Urothelium cell line (cell line): Measurements from ENCODE around the gene ARNT2.

Source experiments
- DNase-seq: peaks from one replicate; pipeline ENCODE4 v3.0.0; 2011; ENCODE audit warnings: low spot score, mixed read lengths
- FAIRE-seq: peaks from 2 replicates; lab custom pipeline; 2011; peaks lifted over from hg19 to GRCh38; lab: Jason Lieb, UNC

ARNT2 gene

DNA sequence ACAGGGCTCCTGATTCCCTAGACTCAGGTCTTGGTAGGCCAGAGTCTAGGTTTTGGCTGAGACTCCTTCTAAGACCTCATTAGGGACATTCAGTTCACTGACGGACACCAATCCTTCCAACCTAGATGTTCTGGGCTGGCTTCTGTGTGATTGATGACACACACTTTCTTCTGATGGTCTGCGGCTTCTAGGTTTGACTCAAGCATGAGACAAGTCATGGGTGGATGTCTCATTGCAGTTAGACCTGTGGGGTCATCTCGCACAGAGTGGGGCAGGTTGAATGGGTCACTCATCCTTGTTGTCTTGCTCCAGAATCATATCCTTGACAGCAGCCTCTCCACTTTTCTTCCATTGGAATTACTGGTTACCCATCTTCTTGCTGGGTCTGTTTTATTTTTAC, 35.8 kb downstream of the ARNT2 start:
- FAIRE-seq (no peak), DNase-seq (no peak)

GRCh38 chr15:80441041-80441440, 36.9 kb downstream of the ARNT2 start:
- FAIRE-seq (no peak), DNase-seq (no peak)

- FAIRE-seq, result no peak
- no peak for DNase-seq
Observed at GRCh38 chr15:80441714-80442113, 37.5 kb downstream of the ARNT2 start.

- DNase-seq, result no peak
- FAIRE-seq, result no peak
Observed at GRCh38 chr15:80442728-80443403, 38.7 kb downstream of the ARNT2 start.

GRCh38 chr15:80444680-80445251, 40.6 kb downstream of the ARNT2 start:
- peak; percentile 99 for FAIRE-seq
- DNase-seq, result no peak

DNA sequence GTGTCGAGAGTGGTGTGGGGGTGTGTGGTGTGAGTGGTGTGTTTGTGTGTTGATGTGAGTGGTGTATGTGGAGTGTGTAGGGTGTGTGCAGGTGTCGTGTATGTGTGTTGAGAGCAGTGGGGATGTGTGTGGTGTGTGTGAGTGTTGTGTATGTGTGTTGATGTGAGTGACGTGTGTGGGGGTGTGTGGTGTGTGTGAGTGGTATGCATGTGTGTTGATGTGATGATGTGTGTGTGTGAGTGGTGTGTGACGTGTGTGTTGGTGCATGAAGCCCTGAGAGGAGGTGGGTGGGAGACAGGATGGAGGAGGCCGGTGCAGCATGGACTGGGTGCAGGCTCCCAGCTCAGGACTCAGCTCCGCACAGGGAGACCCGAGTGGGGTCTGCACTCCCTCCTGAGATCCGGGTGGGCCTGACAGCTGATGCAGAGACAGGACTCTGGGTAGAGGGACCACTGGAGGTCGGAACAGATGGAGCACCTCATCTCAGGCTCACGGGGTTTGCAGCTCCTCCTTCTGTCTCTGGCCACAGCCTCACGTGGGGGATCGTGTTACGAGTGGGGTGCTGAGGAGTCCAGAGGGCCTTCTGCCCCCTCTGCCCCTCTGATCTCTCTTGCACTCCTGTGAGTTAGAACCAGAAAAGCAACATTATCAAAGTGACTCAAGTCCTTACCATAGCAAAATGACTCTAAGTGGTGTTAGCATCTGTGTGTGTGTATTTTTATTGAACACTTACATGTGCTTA, 41.3 kb downstream of the ARNT2 start:
- FAIRE-seq (no peak), DNase-seq (no peak)

DNA sequence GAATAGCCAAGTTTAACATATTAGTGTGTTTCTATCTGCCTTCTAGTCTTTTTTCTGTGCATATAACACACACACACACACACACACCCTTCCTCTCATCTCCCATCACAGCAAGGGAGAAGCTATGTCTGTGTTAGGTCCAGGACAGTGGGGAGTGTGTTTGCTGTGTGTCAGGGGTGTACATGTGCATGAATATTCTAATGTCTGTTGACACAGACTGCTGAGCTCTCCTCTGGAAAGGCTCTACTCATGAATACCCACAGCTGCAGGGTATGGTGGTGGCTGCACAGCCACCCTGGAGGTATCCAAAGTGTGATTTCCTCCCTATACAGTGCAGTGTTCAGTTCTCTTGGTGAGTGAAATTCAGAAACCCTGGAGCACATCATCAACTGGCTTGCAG, 42.9 kb downstream of the ARNT2 start:
- FAIRE-seq (no peak), DNase-seq (no peak)

DNA sequence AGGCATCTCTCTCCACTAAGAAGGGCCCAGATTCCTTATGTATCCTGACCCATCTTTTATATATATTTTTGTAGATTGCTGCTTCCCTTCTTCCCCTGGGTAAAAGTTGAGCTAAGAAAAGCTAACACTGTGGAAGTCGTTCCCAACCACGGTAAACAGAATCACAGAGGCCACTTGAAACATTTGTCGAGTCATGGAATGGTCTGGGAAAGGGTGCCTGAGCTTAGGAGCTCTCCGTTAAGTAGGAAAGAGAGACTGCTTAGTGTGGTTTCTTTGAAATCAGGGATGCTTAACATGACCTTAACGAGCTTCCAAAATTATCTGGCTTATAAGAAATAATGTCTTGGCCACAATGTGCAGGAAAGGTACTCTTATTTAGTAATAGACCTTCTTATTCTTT, 45.6 kb downstream of the ARNT2 start:
- no peak for DNase-seq
- no peak for FAIRE-seq

DNA sequence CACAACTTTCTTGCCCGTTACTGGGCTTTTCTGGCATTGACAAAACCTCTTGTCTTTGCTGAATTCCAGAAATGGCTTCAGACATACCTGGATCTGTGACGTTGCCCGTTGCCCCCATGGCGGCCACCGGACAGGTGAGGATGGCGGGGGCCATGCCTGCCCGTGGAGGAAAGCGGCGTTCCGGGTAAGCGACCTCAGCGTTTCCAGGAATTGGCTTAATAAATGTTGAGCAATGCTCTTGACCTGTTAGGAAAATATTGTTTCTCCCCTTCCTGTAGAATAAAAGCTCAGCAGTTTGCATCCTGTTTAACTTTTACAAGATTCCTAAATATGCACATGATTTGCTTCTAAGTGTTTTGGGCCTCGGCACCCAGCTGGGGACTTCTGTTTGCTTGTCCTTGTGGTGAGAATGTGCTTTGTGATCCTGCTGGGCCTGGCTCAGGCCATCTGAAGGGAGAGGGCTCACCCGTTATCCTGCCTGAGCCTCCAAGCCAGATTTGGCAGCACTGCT, 46.7 kb downstream of the ARNT2 start:
- FAIRE-seq, result no peak

DNA sequence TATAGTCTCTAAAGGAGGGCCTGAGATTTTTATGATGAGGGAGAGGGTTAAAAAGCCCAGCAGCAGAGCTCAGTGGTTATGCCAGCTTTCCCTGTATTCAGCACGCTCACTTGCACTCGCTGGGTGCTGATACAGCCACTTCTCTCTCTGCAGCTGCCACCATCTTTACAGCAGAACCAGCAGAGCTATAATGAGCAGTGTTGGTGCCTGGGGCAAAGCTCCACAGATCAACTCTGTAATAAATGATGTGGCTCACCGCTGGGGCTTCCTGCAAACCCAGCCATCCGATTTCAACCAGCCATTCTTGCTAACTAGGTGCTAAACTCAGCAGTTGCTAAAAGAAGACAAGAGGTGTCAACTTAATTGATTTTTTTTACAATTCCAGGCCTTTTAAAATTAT, 48.0 kb downstream of the ARNT2 start:
- no peak for FAIRE-seq
- DNase-seq, result no peak

More for the DNA sequence above, 46.7 kb downstream of the ARNT2 start:
- DNase-seq, result no peak

GRCh38 chr15:80455051-80455648, 51.0 kb downstream of the ARNT2 start:
- DNase-seq (peak; percentile 22), FAIRE-seq (no peak)

DNA sequence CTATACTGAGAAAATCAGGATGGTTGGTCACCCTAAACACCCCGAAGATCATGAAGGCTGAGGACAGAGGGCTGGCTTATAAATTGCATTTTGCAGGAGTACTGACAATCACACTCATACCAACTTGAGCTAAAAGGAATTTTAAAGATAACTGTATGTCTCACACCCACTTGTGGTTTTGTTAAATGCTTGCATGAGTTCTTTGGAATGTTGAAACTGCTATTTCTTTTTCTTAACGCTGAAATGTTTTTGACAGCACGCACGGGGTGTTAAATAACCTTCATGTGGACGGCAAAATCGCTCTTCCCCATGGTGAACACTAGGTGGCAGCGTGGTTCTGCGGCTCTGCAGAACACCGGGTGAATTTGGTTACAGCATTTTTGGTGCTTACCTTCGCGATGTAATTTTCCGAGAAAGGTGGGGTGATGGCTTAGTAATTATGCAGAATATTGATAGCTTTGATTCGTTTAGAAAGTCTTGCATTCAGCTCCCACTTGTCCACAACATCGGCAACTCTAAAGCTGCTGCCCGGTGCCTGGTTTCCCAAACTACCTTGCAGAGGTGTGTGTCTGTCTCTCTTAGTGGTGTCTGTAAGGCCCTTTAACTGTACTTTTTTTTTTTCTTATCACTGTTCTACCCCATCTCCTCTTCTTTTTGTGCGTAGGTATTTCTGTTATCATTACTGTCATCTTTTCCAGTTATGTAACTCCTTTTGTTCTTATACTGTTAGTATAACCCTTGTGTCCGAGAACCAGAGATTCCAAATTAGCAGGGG, 51.7 kb downstream of the ARNT2 start:
- peak; percentile 92 for FAIRE-seq
- DNase-seq, result peak; percentile 79

GRCh38 chr15:80456517-80457492, 52.6 kb downstream of the ARNT2 start:
- no peak for FAIRE-seq
- DNase-seq, result no peak

DNA sequence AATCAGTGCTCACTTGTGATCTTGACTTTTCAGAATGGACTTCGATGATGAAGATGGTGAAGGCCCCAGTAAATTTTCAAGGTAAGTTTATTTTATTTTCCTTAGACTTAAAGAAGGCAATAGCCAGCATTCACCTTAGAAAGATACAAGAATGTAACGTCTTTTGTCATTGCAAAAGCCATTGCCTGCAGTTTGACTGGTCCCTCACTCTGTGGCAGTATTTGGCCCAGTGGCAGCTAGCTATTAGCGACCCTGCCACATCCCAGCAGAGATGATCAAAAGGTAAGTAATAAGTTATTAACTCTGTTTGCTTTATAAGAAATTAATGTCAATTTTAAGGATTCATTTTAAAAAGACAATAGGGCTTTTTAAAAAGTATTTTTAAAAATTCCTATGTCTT, 53.7 kb downstream of the ARNT2 start:
- no peak for DNase-seq
- no peak for FAIRE-seq

DNA sequence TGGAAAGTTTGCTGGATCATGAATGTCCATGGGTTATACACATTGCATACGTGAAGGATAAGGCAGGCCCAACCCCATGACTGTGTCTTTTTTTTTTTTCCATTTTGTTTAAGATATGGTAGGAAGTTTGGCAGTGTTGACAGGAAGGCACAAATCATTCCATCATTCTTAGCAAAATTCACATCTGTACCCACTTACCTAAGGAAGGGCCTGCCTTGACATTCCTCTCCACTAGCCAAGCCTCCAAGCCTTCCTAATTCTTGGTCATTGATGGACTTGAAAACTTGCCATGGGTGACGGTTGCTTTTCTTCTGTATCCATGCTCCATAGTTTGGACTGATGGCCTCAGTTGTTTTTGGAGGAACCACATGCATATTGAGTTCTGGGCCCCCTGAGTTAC, 54.4 kb downstream of the ARNT2 start:
- no peak for DNase-seq
- FAIRE-seq, result no peak

- FAIRE-seq (peak; percentile 17), DNase-seq (no peak)
Observed at GRCh38 chr15:80459380-80459779, 55.2 kb downstream of the ARNT2 start.

DNA sequence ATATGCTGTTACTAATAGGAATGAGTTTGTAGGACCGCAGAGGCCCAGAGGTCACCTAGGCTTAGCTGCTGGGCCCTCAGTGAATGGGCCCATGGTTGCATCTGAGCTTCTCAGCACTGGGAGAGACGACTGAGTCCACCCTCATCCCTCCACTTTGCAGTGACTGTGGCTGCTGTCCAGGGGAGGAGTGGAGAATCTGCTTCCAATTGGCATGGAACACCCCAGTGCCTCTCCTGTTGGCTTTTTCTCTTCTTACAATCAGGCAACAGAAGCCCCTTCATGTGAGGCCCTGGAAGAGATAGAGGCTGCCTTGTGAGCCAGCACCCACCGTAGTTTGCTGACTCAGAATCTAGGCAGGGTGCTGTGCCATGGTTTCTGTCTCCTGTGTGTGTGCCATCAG, 55.6 kb downstream of the ARNT2 start:
- FAIRE-seq (no peak), DNase-seq (no peak)

- DNase-seq (no peak), FAIRE-seq (no peak)
Observed at GRCh38 chr15:80461356-80462095, 57.3 kb downstream of the ARNT2 start.

DNA sequence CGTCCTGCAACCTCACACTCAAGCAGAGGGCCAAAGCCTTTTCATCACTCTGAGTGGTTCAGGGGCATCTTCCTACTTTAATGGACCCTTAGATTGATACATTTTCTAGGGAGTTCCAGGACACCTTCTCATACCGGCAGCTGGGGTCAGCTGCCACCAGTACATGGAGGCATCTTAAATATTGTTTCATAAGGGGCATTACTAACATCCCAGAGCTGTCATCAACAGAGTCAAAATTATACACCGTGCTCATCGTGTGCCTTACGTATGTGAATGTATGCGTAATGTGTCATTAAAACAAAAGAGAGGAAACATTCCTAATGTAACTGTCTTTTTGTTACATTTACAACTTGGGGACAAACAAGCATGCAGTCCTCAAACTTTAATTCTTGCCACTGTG, 57.9 kb downstream of the ARNT2 start:
- no peak for DNase-seq
- FAIRE-seq, result no peak
